ENCODE measurements around the gene ACAD11.

Gene ACAD11

GRCh38 chr3:132569580-132569979 lies 90.0 kb downstream of the ACAD11 start:
- H3K4me3 ChIP-seq (ENCODE audit: low read depth, low read length) = no peak overlapping the region
- no peak for TF ChIP-seq CTCF (IDR thresholded peaks at IDR 0.05; ENCODE audit: low read depth, low read length, missing control alignments)
- no peak for DNase-seq (ENCODE audit: low read depth)
- in situ Hi-C loops (cut with HindIII; ENCODE audit: low sequenced_read_pairs) = no loop called here

- no peak overlapping the region for H3K4me3 ChIP-seq (ENCODE audit: low read depth, low read length)
- TF ChIP-seq CTCF (IDR thresholded peaks at IDR 0.05; ENCODE audit: low read depth, low read length, missing control alignments) = no peak
- in situ Hi-C loops (cut with HindIII; ENCODE audit: low sequenced_read_pairs) = no loop called here
- no peak for DNase-seq (ENCODE audit: low read depth)
These were observed 90.5 kb downstream of the ACAD11 start for GRCh38 chr3:132569153-132569552.

GRCh38 chr3:132568422-132568821 lies 91.2 kb downstream of the ACAD11 start:
- DNase-seq (ENCODE audit: low read depth) = no peak
- in situ Hi-C loops (cut with HindIII; ENCODE audit: low sequenced_read_pairs) = no loop called here
- no peak overlapping the region for H3K4me3 ChIP-seq (ENCODE audit: low read depth, low read length)
- no peak for TF ChIP-seq CTCF (IDR thresholded peaks at IDR 0.05; ENCODE audit: low read depth, low read length, missing control alignments)

- no peak overlapping the region for H3K4me3 ChIP-seq (ENCODE audit: low read depth, low read length)
- no peak for TF ChIP-seq CTCF (IDR thresholded peaks at IDR 0.05; ENCODE audit: low read depth, low read length, missing control alignments)
- in situ Hi-C loops (cut with HindIII; ENCODE audit: low sequenced_read_pairs) = no loop called here
- DNase-seq (ENCODE audit: low read depth) = no peak
These were observed 95.5 kb downstream of the ACAD11 start for GRCh38 chr3:132564070-132564465.

GRCh38 chr3:132563420-132564069 lies 96.1 kb downstream of the ACAD11 start:
- no peak overlapping the region for H3K4me3 ChIP-seq (ENCODE audit: low read depth, low read length)
- in situ Hi-C loops (cut with HindIII; ENCODE audit: low sequenced_read_pairs) = no loop called here
- TF ChIP-seq CTCF (IDR thresholded peaks at IDR 0.05; ENCODE audit: low read depth, low read length, missing control alignments) = no peak
- no peak for DNase-seq (ENCODE audit: low read depth)

- in situ Hi-C loops (cut with HindIII; ENCODE audit: low sequenced_read_pairs) = no loop called here
- H3K4me3 ChIP-seq (ENCODE audit: low read depth, low read length) = no peak overlapping the region
- no peak for TF ChIP-seq CTCF (IDR thresholded peaks at IDR 0.05; ENCODE audit: low read depth, low read length, missing control alignments)
- no peak for DNase-seq (ENCODE audit: low read depth)
These were observed 98.6 kb downstream of the ACAD11 start for GRCh38 chr3:132561003-132561402.

Measured in astrocyte of the cerebellum (primary cell).